H1 (cell line): ENCODE measurements around the gene CTIF. TPM values are rescaled to one million over a fixed set of nuclear protein-coding genes. Genes with fewer than 3 reads are reported as not detected.

Experiments
- BACH1 ChIP-seq: IDR thresholded peaks from 2 replicates; pipeline ENCODE4 v1.6.1; 2012; ENCODE audit warnings: low read length, improper control_type of control experiment
- BCL11A ChIP-seq, 2 experiments: IDR thresholded peaks; one replicate each; pipeline ENCODE4 v1.6.1; 2011; ENCODE audit warnings: low read depth in 2 of 2, low read length in 2 of 2, mild to moderate bottlenecking in 2 of 2
- CBX8 ChIP-seq: fragments of 300-800, 300-1000 bp; sonication (generic); IDR thresholded peaks from 2 replicates; pipeline ENCODE4 v1.7.1; 2016; ENCODE audit warnings: low read depth, low read length, borderline replicate concordance
- CHD7 ChIP-seq: fragments of 300-600 bp; sonication (generic); IDR thresholded peaks from 2 replicates; pipeline ENCODE4 v1.7.1; 2012; ENCODE audit warnings: low read length, moderate library complexity, mild to moderate bottlenecking, inconsistent platforms; ENCODE audit not compliant: insufficient replicate concordance
- POU5F1 ChIP-seq: IDR thresholded peaks from 2 replicates; pipeline ENCODE4 v1.6.1; 2011; ENCODE audit warnings: low read depth, mild to moderate bottlenecking, low read length, moderate library complexity
- RXRA ChIP-seq: IDR thresholded peaks from 2 replicates; pipeline ENCODE4 v1.6.1; 2011; ENCODE audit warnings: low read depth, mild to moderate bottlenecking, low read length, moderate library complexity; ENCODE audit not compliant: insufficient read depth
- SP2 ChIP-seq: IDR thresholded peaks from 2 replicates; pipeline ENCODE4 v1.6.1; 2012; ENCODE audit warnings: mild to moderate bottlenecking, low read length, inconsistent platforms
- polyA plus RNA-seq, 7 experiments: library from polyadenylated mRNA; depleted of rRNA in 3 of 7; stranded (reverse) in 5 of 7; unstranded in 2 of 7; fragments of >200 nt in 5 of 7; fragments of 200-250 nt in 2 of 7; gene quantifications; 1 replicate in 5 of 7; 2 replicates in 1 of 7; 4 replicates in 1 of 7; pipeline versions ENCODE4 v1.2.1 to v1.2.3, GENCODE V29; 2011 to 2013; ENCODE audit warnings: missing spikeins in 2 of 7, mixed read lengths in 2 of 7
- total RNA-seq: library from RNA; stranded (reverse); fragmentation: NEBNext Ultra II Directional; extraction: Animal tissue kit (Norgen Biotek cat#: 25700); gene quantifications from 2 replicates; pipeline ENCODE4 v1.2.1, GENCODE V29; 2021

CTIF gene
- total and polyA plus RNA-seq, 2 of the 8 experiments (the other 6 are each of a cell fraction or from before 2014, with no cell fraction given): 9.0 to 17.8 TPM

- TF ChIP-seq CHD7 (no peak), RXRA (no peak), POU5F1 (no peak), CBX8 (no peak), BCL11A (IDR thresholded peaks at IDR 0.05; ENCODE audit: low read depth in 2 of 2, low read length in 2 of 2) (no peak), SP2 (no peak), BACH1 (no peak)
Observed at GRCh38 chr18:48727681-48728080, 188.8 kb downstream of the CTIF start (continued).
